GM12878 (cell line): Measurements from ENCODE around the gene MID2. TPM values are rescaled to one million over a fixed set of nuclear protein-coding genes. Genes with fewer than 3 reads are reported as not detected.

Source experiments
- ATAC-seq: fragments of 200-7000 bp; cut with Tn5 transposase; 3 replicates; pipeline ENCODE4 v1.9.1; 2020; ENCODE audit warnings: mild to moderate bottlenecking, moderate library complexity
- BruUV-seq: library from RNA; stranded (reverse); fragments of 400-500 nt; replicated peaks from 2 replicates; lab custom pipeline; 2021; lab: Mats Ljungman, UMichigan
- CTCF ChIA-PET: fragments of 300-600 bp; sonication (Branson Sonifier 250); formaldehyde crosslinking; extraction: SDS; loops from one replicate; lab custom pipeline; 2021; ENCODE audit warnings: inconsistent platforms; lab: Yijun Ruan, JAX
- POLR2A ChIA-PET: fragments of 350-600 bp; formaldehyde crosslinking; extraction: SDS; loops from one replicate; lab custom pipeline; 2021; ENCODE audit warnings: inconsistent platforms; lab: Charles Lee
- RAD21 ChIA-PET: fragments of 300-600 bp; sonication (Branson Sonifier 250); formaldehyde crosslinking; loops from one replicate; lab custom pipeline; 2023; ENCODE audit warnings: antibody characterized with exemption; ENCODE audit not compliant: unreplicated experiment; lab: Charles Lee
- SMC1A ChIA-PET: fragments of 300-600 bp; sonication (Branson Sonifier 250); formaldehyde crosslinking; loops from one replicate; lab custom pipeline; 2023; ENCODE audit not compliant: unreplicated experiment, uncharacterized antibody; lab: Charles Lee
- DNase-seq: peaks from one replicate; pipeline ENCODE4 v3.0.0-alpha.2; 2011; ENCODE audit warnings: low read depth, low spot score
- FAIRE-seq: peaks from 3 replicates; lab custom pipeline; 2011; peaks lifted over from hg19 to GRCh38; lab: Jason Lieb, UNC
- H2AFZ ChIP-seq: 2 replicates; pipeline ENCODE4 v1.6.0; 2011; ENCODE audit warnings: low read depth, low read length, control low read depth; ENCODE audit not compliant: control insufficient read depth
- H3K27ac ChIP-seq: 2 replicates; pipeline ENCODE4 v1.5.1; 2011; ENCODE audit warnings: control low read depth; ENCODE audit not compliant: control insufficient read depth, insufficient read depth
- H3K27me3 ChIP-seq, 2 experiments: replicated peaks in 1 of 2; 2 replicates each; pipeline versions ENCODE4 v1.6.0 to v1.6.1; 2011; ENCODE audit warnings: low read length in 1 of 2; ENCODE audit not compliant: control insufficient read depth in 2 of 2, insufficient read depth in 2 of 2
- H3K36me3 ChIP-seq, 2 experiments: 2 replicates each; pipeline ENCODE4 v1.5.1; 2011; ENCODE audit warnings: low read length in 1 of 2; ENCODE audit not compliant: control insufficient read depth in 2 of 2, insufficient read depth in 2 of 2
- H3K4me1 ChIP-seq: 2 replicates; pipeline ENCODE4 v1.6.1; 2011; ENCODE audit warnings: mild to moderate bottlenecking, low read length, moderate library complexity, mixed read lengths; ENCODE audit not compliant: control insufficient read depth, insufficient read depth
- H3K4me2 ChIP-seq: 2 replicates; pipeline ENCODE4 v1.6.0; 2011; ENCODE audit warnings: control low read depth; ENCODE audit not compliant: control insufficient read depth, insufficient read depth
- H3K4me3 ChIP-seq: fragments of 200-600 bp; sonication (generic); 2 replicates; pipeline ENCODE4 v1.5.1; 2016
- H3K79me2 ChIP-seq: 2 replicates; pipeline ENCODE4 v1.6.0; 2011; ENCODE audit warnings: low read length; ENCODE audit not compliant: control insufficient read depth, insufficient read depth
- H3K9ac ChIP-seq: 2 replicates; pipeline ENCODE4 v1.8.0; 2011; ENCODE audit warnings: low read length, control low read depth, mixed read lengths; ENCODE audit not compliant: control insufficient read depth, insufficient read depth
- H3K9me3 ChIP-seq: replicated peaks from 3 replicates; pipeline ENCODE4 v1.5.1; 2011; ENCODE audit warnings: mild to moderate bottlenecking, low read length; ENCODE audit not compliant: control insufficient read depth, insufficient read depth
- H4K20me1 ChIP-seq: 2 replicates; pipeline ENCODE4 v1.6.0; 2011; ENCODE audit not compliant: control insufficient read depth, insufficient read depth
- BMI1 ChIP-seq: fragments of 450-650 bp; IDR thresholded peaks from 2 replicates; pipeline ENCODE4 v1.6.1; 2016; ENCODE audit warnings: mild to moderate bottlenecking, moderate library complexity, borderline replicate concordance
- HCFC1 ChIP-seq: fragments of 150-350 bp; IDR thresholded peaks from 2 replicates; pipeline ENCODE4 v1.6.1; 2014; ENCODE audit warnings: low read length
- HDAC6 ChIP-seq: fragments of 200-600 bp; sonication (generic); IDR thresholded peaks from one replicate; pipeline ENCODE4 v1.8.0; 2017; ENCODE audit warnings: antibody characterized with exemption; ENCODE audit not compliant: unreplicated experiment
- MTA2 ChIP-seq: fragments of 450-650 bp; IDR thresholded peaks from 2 replicates; pipeline ENCODE4 v1.6.1; 2016; ENCODE audit warnings: low read depth, mild to moderate bottlenecking, moderate library complexity
- NBN ChIP-seq: fragments of 450-650 bp; IDR thresholded peaks from 2 replicates; pipeline ENCODE4 v1.6.1; 2016
- NFIC ChIP-seq: IDR thresholded peaks from 2 replicates; pipeline ENCODE4 v1.6.1; 2012; ENCODE audit warnings: low read depth, mild to moderate bottlenecking, inconsistent platforms, low read length, moderate library complexity
- TAF1 ChIP-seq: IDR thresholded peaks from 2 replicates; pipeline ENCODE4 v1.6.1; 2011; ENCODE audit warnings: mild to moderate bottlenecking, low read depth, low read length, borderline replicate concordance
- TBL1XR1 ChIP-seq: IDR thresholded peaks from 2 replicates; pipeline ENCODE4 v1.6.1; 2012; ENCODE audit warnings: low read depth, low read length, improper control_type of control experiment
- ZNF24 ChIP-seq: fragments of 450-650 bp; IDR thresholded peaks from 2 replicates; pipeline ENCODE4 v1.6.1; 2017; ENCODE audit warnings: antibody characterized with exemption, mild to moderate bottlenecking
- WGBS: methylation state at CpG from one replicate; pipeline ENCODE4 v1.1.6; 2016; ENCODE audit warnings: low lambda C conversion rate; ENCODE audit not compliant: insufficient replicate concordance, insufficient coverage; ENCODE audit errors: missing lambda C conversion rate; 5-methylcytosine and 5-hydroxymethylcytosine counted together
- in situ Hi-C: fragments of 300-500 bp; cut with MboI; formaldehyde crosslinking; loops from 9 replicates; pipeline ENCODE4 v1.14.3; 2018; ENCODE audit warnings: mixed read lengths
- intact Hi-C: fragments of 100-400 bp; cut with micrococcal nuclease; formaldehyde crosslinking; loops from one replicate; pipeline ENCODE4 v1.14.2; 2022; ENCODE audit not compliant: unreplicated experiment
- polyA plus RNA-seq, 11 experiments: library from polyadenylated mRNA; depleted of rRNA in 4 of 11; unstranded in 6 of 11; stranded (reverse) in 5 of 11; fragments of >200 nt; fragmentation: Nextera tagmentation in 4 of 11; fragmentation: Illumina TruSeq in 1 of 11; extraction: Ambion mirVana in 4 of 11; extraction: Trizol in 1 of 11; gene quantifications; 1 replicate in 1 of 11; 2 replicates in 10 of 11; pipeline versions ENCODE4 v1.2.1 to v1.2.3, GENCODE V29; 2011 to 2016; ENCODE audit warnings: inconsistent platforms in 2 of 11, missing spikeins in 2 of 11, low read depth in 1 of 11
- total RNA-seq, 4 experiments: library from RNA; depleted of rRNA in 3 of 4; stranded (reverse); fragments of >200 nt in 3 of 4; fragmentation: Illumina TruSeq in 1 of 4; extraction: Trizol in 1 of 4; gene quantifications; 2 replicates each; pipeline versions ENCODE4 v1.2.1 to v1.2.3, GENCODE V29; 2013 to 2021

Gene MID2
- total and polyA plus RNA-seq, 10 of the 15 experiments (the other 5 are each of a cell fraction or from before 2014, with no cell fraction given): 0.04 to 0.21 TPM; not detected in 8

DNA sequence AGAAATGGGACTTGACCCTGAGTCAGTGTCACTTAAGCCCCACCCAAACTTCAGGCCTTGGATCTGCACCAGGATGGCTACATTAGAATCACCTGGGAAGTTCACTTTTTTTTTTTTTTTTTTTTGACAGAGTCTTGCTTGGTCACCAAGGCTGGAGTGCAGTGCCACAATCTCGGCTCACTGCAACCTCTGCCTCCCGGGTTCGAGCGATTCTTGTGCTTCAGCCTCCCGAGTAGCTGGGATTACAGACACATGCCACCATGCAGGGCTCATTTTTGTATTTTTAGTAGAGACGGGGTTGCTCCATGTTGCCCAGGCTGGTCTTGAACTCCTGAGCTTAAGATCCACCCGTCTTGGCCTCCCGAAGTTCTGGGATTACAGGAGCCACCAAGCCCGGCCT, 45.1 kb upstream of the MID2 start:
- Histone ChIP-seq H3K27ac (no peak overlapping the region), H3K36me3 (no peaks in the 10 kb centered on the region), H3K4me1 (no peaks in the 10 kb centered on the region), H3K9me3 (no peaks in the 10 kb centered on the region), H3K27me3 (no peaks in the 10 kb centered on the region; a peak in 1 of 4 replicates), H2AFZ (no peak overlapping the region), H3K4me2 (no peak overlapping the region), H4K20me1 (no peaks in the 10 kb centered on the region), H3K9ac (no peak overlapping the region), H3K4me3 (no peak overlapping the region), H3K79me2 (no peaks in the 10 kb centered on the region)
- FAIRE-seq (no peak), ATAC-seq (no peak), DNase-seq (no peak)
- TF ChIP-seq NFIC (no peak), TBL1XR1 (no peak), NBN (no peak), MTA2 (no peak), HDAC6 (no peak), TAF1 (no peak), BMI1 (no peak), ZNF24 (no peak), HCFC1 (no peak)
- RAD21 ChIA-PET: interaction anchor here (0.6 kb wide), 1 partner anchor 118 kb away, joined by 3 read pairs; no protein-coding TSS in a partner anchor
- intact Hi-C loops: no loop called here
- SMC1A ChIA-PET: interaction anchor here (1.3 to 9.4 kb wide), 3 partner anchors 53 to 126 kb away, joined by 4 to 149 read pairs (median 5); no protein-coding TSS in a partner anchor
- CTCF ChIA-PET: interaction anchor here (1.2 to 7.5 kb wide), 3 partner anchors 113 to 243 kb away, joined by 5 to 289 read pairs (median 5); no protein-coding TSS in a partner anchor
- WGBS: 50% methylated on average over 9 of the region's 9 CpGs
- BruUV-seq: no TSS peak
- in situ Hi-C loops: no loop called here
- POLR2A ChIA-PET: interaction anchor here (0.8 kb wide), 1 partner anchor 119 kb away, joined by 3 read pairs; no protein-coding TSS in a partner anchor
